ENCODE measurements around the gene RPL4.
"Not testable (repeated sequence)": the region's sequence is repeated elsewhere in the genome, so short reads cannot be mapped to it uniquely, and the experiment has no call there.

RPL4 gene

GRCh38 chr15:66476535-66476934 is 28.1 kb downstream of the RPL4 start:
- Histone ChIP-seq H3K9me3 (ENCODE audit: control insufficient read depth in 2 of 2, low read length in 2 of 2) (no peaks in the 10 kb centered on the region), H3K4me3 (ENCODE audit: low read length in 2 of 2) (no peak overlapping the region)

GRCh38 chr15:66474963-66475362 is 29.7 kb downstream of the RPL4 start:
- Histone ChIP-seq H3K4me1 (ENCODE audit: control insufficient read depth in 2 of 2, insufficient read depth in 2 of 2, low read length in 2 of 2) (no peaks in the 10 kb centered on the region), H3K9me3 (ENCODE audit: control insufficient read depth in 2 of 2, low read length in 2 of 2) (no peaks in the 10 kb centered on the region), H3K4me3 (ENCODE audit: low read length in 2 of 2) (no peak overlapping the region), H3K36me3 (ENCODE audit: control insufficient read depth in 2 of 2, insufficient read depth in 2 of 2, low read length in 2 of 2) (no peaks in the 10 kb centered on the region), H3K27ac (ENCODE audit: low read depth in 2 of 2, low read length in 2 of 2) (no peak overlapping the region), H3K9ac (ENCODE audit: low read depth in 1 of 2, low read length in 2 of 2) (no peak overlapping the region), H3K27me3 (ENCODE audit: control insufficient read depth in 2 of 2, insufficient read depth in 2 of 2, low read length in 2 of 2) (no peaks in the 10 kb centered on the region)

More at GRCh38 chr15:66476535-66476934, 28.1 kb downstream of the RPL4 start:
- H3K36me3 ChIP-seq (ENCODE audit: control insufficient read depth in 2 of 2, insufficient read depth in 2 of 2, low read length in 2 of 2) = peaks cover 3 to 4% of the 10 kb centered on the region in 2 donors
- H3K27me3 ChIP-seq (ENCODE audit: control insufficient read depth in 2 of 2, insufficient read depth in 2 of 2, low read length in 2 of 2) = no peaks in the 10 kb centered on the region
- H3K9ac ChIP-seq (ENCODE audit: low read depth in 1 of 2, low read length in 2 of 2) = no peak overlapping the region
- H3K4me1 ChIP-seq (ENCODE audit: control insufficient read depth in 2 of 2, insufficient read depth in 2 of 2, low read length in 2 of 2) = no peaks in the 10 kb centered on the region
- no peak overlapping the region for H3K27ac ChIP-seq (ENCODE audit: low read depth in 2 of 2, low read length in 2 of 2)

GRCh38 chr15:66474135-66474534 is 30.5 kb downstream of the RPL4 start:
- Histone ChIP-seq H3K9ac (ENCODE audit: low read depth in 1 of 2, low read length in 2 of 2) (no peak overlapping the region), H3K27me3 (ENCODE audit: control insufficient read depth in 2 of 2, insufficient read depth in 2 of 2, low read length in 2 of 2) (no peaks in the 10 kb centered on the region), H3K4me3 (ENCODE audit: low read length in 2 of 2) (no peak overlapping the region), H3K4me1 (ENCODE audit: control insufficient read depth in 2 of 2, insufficient read depth in 2 of 2, low read length in 2 of 2) (no peaks in the 10 kb centered on the region), H3K27ac (ENCODE audit: low read depth in 2 of 2, low read length in 2 of 2) (no peak overlapping the region), H3K9me3 (ENCODE audit: control insufficient read depth in 2 of 2, low read length in 2 of 2) (no peaks in the 10 kb centered on the region), H3K36me3 (ENCODE audit: control insufficient read depth in 2 of 2, insufficient read depth in 2 of 2, low read length in 2 of 2) (no peaks in the 10 kb centered on the region)

- H3K4me3 ChIP-seq (ENCODE audit: low read length in 2 of 2) = no peak overlapping the region
- H3K4me1 ChIP-seq (ENCODE audit: control insufficient read depth in 2 of 2, insufficient read depth in 2 of 2, low read length in 2 of 2) = no peaks in the 10 kb centered on the region
- no peaks in the 10 kb centered on the region for H3K27me3 ChIP-seq (ENCODE audit: control insufficient read depth in 2 of 2, insufficient read depth in 2 of 2, low read length in 2 of 2)
- no peaks in the 10 kb centered on the region for H3K36me3 ChIP-seq (ENCODE audit: control insufficient read depth in 2 of 2, insufficient read depth in 2 of 2, low read length in 2 of 2)
- H3K9me3 ChIP-seq (ENCODE audit: control insufficient read depth in 2 of 2, low read length in 2 of 2) = no peaks in the 10 kb centered on the region
- no peak overlapping the region for H3K27ac ChIP-seq (ENCODE audit: low read depth in 2 of 2, low read length in 2 of 2)
- H3K9ac ChIP-seq (ENCODE audit: low read depth in 1 of 2, low read length in 2 of 2) = no peak overlapping the region
Observed at GRCh38 chr15:66472176-66472999, 32.3 kb downstream of the RPL4 start.

- not testable (repeated sequence) for H3K27me3 ChIP-seq (ENCODE audit: control insufficient read depth in 2 of 2, insufficient read depth in 2 of 2, low read length in 2 of 2); H3K4me3 ChIP-seq (ENCODE audit: low read length in 2 of 2); H3K9me3 ChIP-seq (ENCODE audit: control insufficient read depth in 2 of 2, low read length in 2 of 2); H3K27ac ChIP-seq (ENCODE audit: low read depth in 2 of 2, low read length in 2 of 2); H3K9ac ChIP-seq (ENCODE audit: low read depth in 1 of 2, low read length in 2 of 2); H3K4me1 ChIP-seq (ENCODE audit: control insufficient read depth in 2 of 2, insufficient read depth in 2 of 2, low read length in 2 of 2); H3K36me3 ChIP-seq (ENCODE audit: control insufficient read depth in 2 of 2, insufficient read depth in 2 of 2, low read length in 2 of 2)
Observed at GRCh38 chr15:66470825-66471224, 33.8 kb downstream of the RPL4 start.

- H3K27me3 ChIP-seq (ENCODE audit: control insufficient read depth in 2 of 2, insufficient read depth in 2 of 2, low read length in 2 of 2); H3K9ac ChIP-seq (ENCODE audit: low read depth in 1 of 2, low read length in 2 of 2); H3K36me3 ChIP-seq (ENCODE audit: control insufficient read depth in 2 of 2, insufficient read depth in 2 of 2, low read length in 2 of 2); H3K27ac ChIP-seq (ENCODE audit: low read depth in 2 of 2, low read length in 2 of 2); H3K4me3 ChIP-seq (ENCODE audit: low read length in 2 of 2); H3K4me1 ChIP-seq (ENCODE audit: control insufficient read depth in 2 of 2, insufficient read depth in 2 of 2, low read length in 2 of 2); H3K9me3 ChIP-seq (ENCODE audit: control insufficient read depth in 2 of 2, low read length in 2 of 2): not testable (repeated sequence)
Observed at GRCh38 chr15:66467162-66468040, 37.3 kb downstream of the RPL4 start.

GRCh38 chr15:66465294-66465693 is 39.4 kb downstream of the RPL4 start:
- H3K9ac ChIP-seq (ENCODE audit: low read depth in 1 of 2, low read length in 2 of 2); H3K4me3 ChIP-seq (ENCODE audit: low read length in 2 of 2); H3K27me3 ChIP-seq (ENCODE audit: control insufficient read depth in 2 of 2, insufficient read depth in 2 of 2, low read length in 2 of 2); H3K4me1 ChIP-seq (ENCODE audit: control insufficient read depth in 2 of 2, insufficient read depth in 2 of 2, low read length in 2 of 2); H3K27ac ChIP-seq (ENCODE audit: low read depth in 2 of 2, low read length in 2 of 2); H3K9me3 ChIP-seq (ENCODE audit: control insufficient read depth in 2 of 2, low read length in 2 of 2); H3K36me3 ChIP-seq (ENCODE audit: control insufficient read depth in 2 of 2, insufficient read depth in 2 of 2, low read length in 2 of 2): not testable (repeated sequence)

- H3K9me3 ChIP-seq (ENCODE audit: control insufficient read depth in 2 of 2, low read length in 2 of 2) = no peaks in the 10 kb centered on the region
- H3K36me3 ChIP-seq (ENCODE audit: control insufficient read depth in 2 of 2, insufficient read depth in 2 of 2, low read length in 2 of 2) = peaks cover 0 to 2% of the 10 kb centered on the region in 2 donors
- peaks cover 0 to 8% of the 10 kb centered on the region in 2 donors for H3K4me1 ChIP-seq (ENCODE audit: control insufficient read depth in 2 of 2, insufficient read depth in 2 of 2, low read length in 2 of 2)
- peak overlapping the region in 1 of 2 donors; percentile 22 for H3K27ac ChIP-seq (ENCODE audit: low read depth in 2 of 2, low read length in 2 of 2)
- no peak overlapping the region for H3K9ac ChIP-seq (ENCODE audit: low read depth in 1 of 2, low read length in 2 of 2)
- H3K27me3 ChIP-seq (ENCODE audit: control insufficient read depth in 2 of 2, insufficient read depth in 2 of 2, low read length in 2 of 2) = no peaks in the 10 kb centered on the region
- no peak overlapping the region for H3K4me3 ChIP-seq (ENCODE audit: low read length in 2 of 2)
Observed at GRCh38 chr15:66462627-66463026, 42.0 kb downstream of the RPL4 start.

GRCh38 chr15:66461917-66462316 is 42.7 kb downstream of the RPL4 start:
- Histone ChIP-seq H3K4me3 (ENCODE audit: low read length in 2 of 2) (no peak overlapping the region), H3K4me1 (ENCODE audit: control insufficient read depth in 2 of 2, insufficient read depth in 2 of 2, low read length in 2 of 2) (peaks cover 0 to 8% of the 10 kb centered on the region in 2 donors), H3K27me3 (ENCODE audit: control insufficient read depth in 2 of 2, insufficient read depth in 2 of 2, low read length in 2 of 2) (no peaks in the 10 kb centered on the region), H3K9ac (ENCODE audit: low read depth in 1 of 2, low read length in 2 of 2) (no peak overlapping the region), H3K36me3 (ENCODE audit: control insufficient read depth in 2 of 2, insufficient read depth in 2 of 2, low read length in 2 of 2) (peaks cover 0 to 2% of the 10 kb centered on the region in 2 donors), H3K27ac (ENCODE audit: low read depth in 2 of 2, low read length in 2 of 2) (no peak overlapping the region), H3K9me3 (ENCODE audit: control insufficient read depth in 2 of 2, low read length in 2 of 2) (no peaks in the 10 kb centered on the region)

GRCh38 chr15:66461294-66461693 is 43.4 kb downstream of the RPL4 start:
- H3K36me3 ChIP-seq (ENCODE audit: control insufficient read depth in 2 of 2, insufficient read depth in 2 of 2, low read length in 2 of 2); H3K9me3 ChIP-seq (ENCODE audit: control insufficient read depth in 2 of 2, low read length in 2 of 2); H3K4me3 ChIP-seq (ENCODE audit: low read length in 2 of 2); H3K9ac ChIP-seq (ENCODE audit: low read depth in 1 of 2, low read length in 2 of 2); H3K27me3 ChIP-seq (ENCODE audit: control insufficient read depth in 2 of 2, insufficient read depth in 2 of 2, low read length in 2 of 2); H3K27ac ChIP-seq (ENCODE audit: low read depth in 2 of 2, low read length in 2 of 2); H3K4me1 ChIP-seq (ENCODE audit: control insufficient read depth in 2 of 2, insufficient read depth in 2 of 2, low read length in 2 of 2): not testable (repeated sequence)
